Choroid plexus epithelial cell (primary cell): ENCODE data around the gene FAM200B.

Experiments
- DNase-seq: peaks from one replicate; pipeline ENCODE4 v3.0.0-alpha.2; 2010; ENCODE audit warnings: low read depth
- H3K4me3 ChIP-seq: 2 replicates; pipeline ENCODE4 v1.5.1; 2011; ENCODE audit warnings: low read depth, mild to moderate bottlenecking, control low read depth, low read length, moderate library complexity
- TF ChIP-seq, protein P1 (sequence below): conservative IDR thresholded peaks from 2 replicates; pipeline ENCODE4 v1.5.1; 2011; ENCODE audit warnings: low read depth, mild to moderate bottlenecking, control low read depth, inconsistent platforms, low read length, moderate library complexity

FAM200B gene

DNA sequence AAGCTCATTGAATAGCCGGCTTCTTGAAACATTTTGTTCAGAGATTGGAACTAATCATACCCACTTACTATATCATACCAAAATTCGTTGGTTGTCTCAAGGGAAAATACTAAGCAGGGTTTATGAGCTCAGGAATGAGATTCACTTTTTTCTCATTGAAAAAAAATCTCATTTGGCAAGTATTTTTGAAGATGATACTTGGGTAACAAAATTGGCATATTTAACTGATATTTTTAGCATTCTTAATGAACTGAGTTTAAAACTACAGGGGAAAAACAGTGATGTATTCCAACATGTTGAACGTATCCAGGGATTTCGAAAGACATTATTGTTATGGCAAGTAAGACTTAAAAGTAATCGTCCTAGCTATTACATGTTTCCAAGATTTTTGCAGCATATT is 6.4 kb downstream of the FAM200B start:
- no peak for DNase-seq
- no peak overlapping the region for H3K4me3 ChIP-seq
- TF ChIP-seq, protein P1, sequence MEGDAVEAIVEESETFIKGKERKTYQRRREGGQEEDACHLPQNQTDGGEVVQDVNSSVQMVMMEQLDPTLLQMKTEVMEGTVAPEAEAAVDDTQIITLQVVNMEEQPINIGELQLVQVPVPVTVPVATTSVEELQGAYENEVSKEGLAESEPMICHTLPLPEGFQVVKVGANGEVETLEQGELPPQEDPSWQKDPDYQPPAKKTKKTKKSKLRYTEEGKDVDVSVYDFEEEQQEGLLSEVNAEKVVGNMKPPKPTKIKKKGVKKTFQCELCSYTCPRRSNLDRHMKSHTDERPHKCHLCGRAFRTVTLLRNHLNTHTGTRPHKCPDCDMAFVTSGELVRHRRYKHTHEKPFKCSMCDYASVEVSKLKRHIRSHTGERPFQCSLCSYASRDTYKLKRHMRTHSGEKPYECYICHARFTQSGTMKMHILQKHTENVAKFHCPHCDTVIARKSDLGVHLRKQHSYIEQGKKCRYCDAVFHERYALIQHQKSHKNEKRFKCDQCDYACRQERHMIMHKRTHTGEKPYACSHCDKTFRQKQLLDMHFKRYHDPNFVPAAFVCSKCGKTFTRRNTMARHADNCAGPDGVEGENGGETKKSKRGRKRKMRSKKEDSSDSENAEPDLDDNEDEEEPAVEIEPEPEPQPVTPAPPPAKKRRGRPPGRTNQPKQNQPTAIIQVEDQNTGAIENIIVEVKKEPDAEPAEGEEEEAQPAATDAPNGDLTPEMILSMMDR = no peak

DNA sequence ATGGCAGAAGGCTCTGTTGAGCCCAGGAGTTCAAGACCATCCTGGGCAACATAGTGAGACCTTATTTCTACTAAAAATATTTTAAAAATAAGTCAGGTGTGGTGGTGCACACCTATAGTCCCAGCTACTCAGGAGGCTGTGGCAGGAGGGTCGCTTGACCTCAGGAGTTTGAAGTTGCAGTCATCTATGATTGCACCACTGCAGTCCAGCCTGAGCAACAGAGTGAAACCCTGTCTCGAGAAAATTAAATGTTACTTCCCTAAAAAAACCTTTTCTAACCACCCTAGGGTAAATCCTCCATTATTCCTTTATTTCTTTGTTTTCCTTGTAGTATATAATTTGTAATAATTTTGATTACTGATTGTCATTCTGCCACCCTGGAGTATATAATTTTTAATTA is 7.9 kb downstream of the FAM200B start:
- H3K4me3 ChIP-seq = no peak overlapping the region
- peak; percentile 56 for DNase-seq
- TF ChIP-seq, protein P1 = no peak

DNA sequence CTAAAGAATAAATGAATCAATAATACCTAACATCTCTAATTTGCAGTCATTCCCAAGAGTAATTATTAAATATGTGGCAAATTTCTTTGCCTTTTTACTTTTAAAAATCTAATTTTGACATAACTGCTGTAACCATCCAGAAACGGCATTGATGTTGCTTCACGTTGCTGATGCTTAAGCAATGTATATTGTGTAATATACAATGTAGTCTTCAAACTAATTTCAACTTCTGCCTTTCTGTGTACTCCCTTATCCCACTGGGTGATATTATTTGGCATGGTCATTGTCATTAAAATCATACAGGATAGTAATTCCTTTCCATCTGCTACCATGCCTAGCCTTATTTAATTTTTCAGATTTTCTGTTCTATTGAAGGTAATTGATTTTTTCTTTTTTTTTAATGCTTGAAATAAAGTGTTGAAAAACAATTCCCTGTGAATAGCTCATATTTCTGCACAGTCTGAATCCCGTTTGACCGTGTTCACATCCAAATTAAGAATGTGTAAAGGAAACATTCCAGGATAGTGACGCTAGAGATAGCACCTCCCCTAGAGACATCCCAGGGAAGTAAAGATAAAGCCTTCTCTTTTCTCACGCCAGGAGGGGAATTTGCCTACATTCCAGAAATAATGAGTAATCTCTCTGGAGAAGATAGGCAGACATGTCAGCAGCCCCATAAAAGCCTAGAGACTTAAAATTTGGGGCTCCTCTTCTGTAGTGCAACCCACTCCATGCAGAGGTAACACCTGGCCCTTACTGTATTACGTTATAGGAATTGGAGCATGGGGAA is 8.6 kb downstream of the FAM200B start:
- TF ChIP-seq, protein P1 = no peak
- peak; percentile 96 for DNase-seq
- no peak overlapping the region for H3K4me3 ChIP-seq

DNA sequence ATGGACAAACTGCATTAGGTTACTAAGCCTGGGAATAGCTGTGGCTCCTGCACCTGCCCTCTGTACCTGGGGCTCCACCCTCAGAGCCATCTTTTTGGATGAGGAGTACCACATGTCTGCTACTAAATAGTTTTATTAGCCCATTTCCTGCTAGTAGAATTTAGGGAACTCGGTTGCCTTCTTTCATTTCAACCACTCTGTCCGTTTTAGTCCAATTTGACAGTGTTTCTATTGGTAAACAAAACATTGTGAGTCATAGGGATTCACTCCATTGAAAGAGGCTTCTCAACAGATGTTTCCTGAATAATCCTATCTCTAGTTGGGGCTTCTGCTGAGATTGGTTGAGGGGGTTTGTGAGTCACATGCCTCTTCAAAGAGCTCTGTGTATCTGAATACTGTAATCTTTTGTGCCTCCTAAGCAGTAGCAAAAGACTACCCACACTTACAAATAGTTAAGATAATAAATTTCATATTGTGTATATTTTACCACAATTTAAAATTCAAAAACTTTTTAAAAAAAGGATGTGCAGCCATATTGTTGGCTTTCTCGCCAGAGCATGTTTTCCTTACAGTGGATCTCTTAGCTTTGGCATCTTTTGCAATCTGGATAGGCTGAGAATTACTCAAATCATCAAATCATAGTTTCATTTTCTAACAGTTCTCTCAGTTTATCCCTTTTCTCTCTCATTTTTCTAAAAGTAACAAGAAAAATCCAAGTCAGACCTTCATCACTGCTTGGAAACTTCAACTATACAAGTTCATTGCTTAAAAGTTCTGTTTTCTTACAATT is 9.9 kb downstream of the FAM200B start:
- TF ChIP-seq, protein P1 = no peak
- H3K4me3 ChIP-seq = no peak overlapping the region
- DNase-seq = peak; percentile 64

DNA sequence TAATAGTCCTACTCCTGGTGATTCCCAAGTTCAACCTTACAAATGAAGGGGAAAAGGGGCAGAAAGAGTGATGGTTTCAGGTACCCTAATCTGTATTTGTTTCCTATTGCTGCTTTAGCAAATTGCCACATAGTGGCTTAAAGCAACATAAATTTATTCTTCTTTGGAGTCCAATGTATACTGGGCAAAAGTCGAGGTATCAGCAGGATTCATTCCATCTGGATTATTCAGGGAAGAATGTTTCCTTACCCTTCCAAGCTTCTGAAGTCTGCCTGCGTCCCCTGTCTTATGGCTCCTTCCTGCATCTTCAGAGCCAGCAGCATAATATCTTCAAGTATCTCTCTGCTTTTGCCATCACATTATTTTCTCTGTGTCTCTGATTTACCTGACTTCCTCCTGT is 11.0 kb downstream of the FAM200B start:
- H3K4me3 ChIP-seq = no peak overlapping the region
- TF ChIP-seq, protein P1 = no peak
- DNase-seq = no peak

DNA sequence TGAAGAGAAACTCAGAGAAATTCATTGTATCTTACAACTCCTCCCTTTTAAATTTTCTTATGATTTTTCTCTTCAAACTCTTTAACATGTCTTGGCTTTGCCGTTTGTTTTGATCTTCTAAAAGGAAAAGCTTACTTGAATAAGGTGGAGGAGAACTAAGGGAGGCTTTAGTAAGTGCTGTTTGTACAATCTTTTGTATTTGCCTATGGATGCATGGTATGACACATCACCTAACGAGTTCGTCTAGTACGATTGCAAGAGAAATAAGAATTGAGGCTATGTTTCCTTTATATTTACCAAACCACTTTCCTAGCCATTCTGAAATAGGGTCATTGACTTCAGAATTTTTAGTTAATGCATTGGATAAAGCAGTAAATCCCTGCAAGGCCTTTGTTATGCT is 12.8 kb downstream of the FAM200B start:
- no peak for DNase-seq
- H3K4me3 ChIP-seq = no peak overlapping the region
- TF ChIP-seq, protein P1 = no peak

DNA sequence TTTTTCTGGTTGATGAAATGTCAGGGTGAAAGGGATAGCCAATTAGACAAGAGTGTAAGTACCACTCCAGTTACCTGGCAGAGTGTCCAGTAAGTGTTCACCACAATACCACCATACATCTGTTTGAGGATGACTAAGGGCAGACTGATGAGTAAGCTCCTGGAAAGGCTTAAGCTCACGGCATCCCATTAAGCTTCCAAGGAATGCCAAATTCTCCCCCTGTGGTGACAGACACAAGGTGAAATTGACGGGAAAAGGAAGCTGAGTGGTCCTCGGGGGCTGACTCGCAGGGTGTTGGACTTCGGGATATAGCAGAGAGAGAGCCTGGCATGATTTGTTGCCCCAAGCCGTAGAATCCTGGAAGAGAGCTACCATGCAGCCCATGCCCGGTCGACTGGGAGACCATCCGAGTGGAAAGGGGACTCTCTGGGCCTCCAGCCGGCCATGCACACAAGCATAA is 13.6 kb downstream of the FAM200B start:
- H3K4me3 ChIP-seq = no peak overlapping the region
- DNase-seq = peak; percentile 78

More for the DNA sequence above, 13.6 kb downstream of the FAM200B start:
- TF ChIP-seq, protein P1 = no peak
